Retinal pigment epithelial cell (primary cell): Measurements from ENCODE around the gene UBE2D3.

ENCODE experiments used
- DNase-seq: peaks from one replicate; pipeline ENCODE4 v3.0.0-alpha.2; 2010; ENCODE audit warnings: low read depth
- H3K4me3 ChIP-seq: 2 replicates; pipeline ENCODE4 v1.5.1; 2011; ENCODE audit warnings: mild to moderate bottlenecking, low read length, control low read depth, moderate library complexity
- TF ChIP-seq, protein P1 (sequence below): conservative IDR thresholded peaks from 2 replicates; pipeline ENCODE4 v1.5.1; 2011; ENCODE audit warnings: low read depth, low read length, control low read depth, inconsistent platforms

Gene UBE2D3

GRCh38 chr4:102862747-102863146 is 35.4 kb upstream of the UBE2D3 start:
- no peak for DNase-seq
- no peak overlapping the region for H3K4me3 ChIP-seq
- TF ChIP-seq, protein P1, sequence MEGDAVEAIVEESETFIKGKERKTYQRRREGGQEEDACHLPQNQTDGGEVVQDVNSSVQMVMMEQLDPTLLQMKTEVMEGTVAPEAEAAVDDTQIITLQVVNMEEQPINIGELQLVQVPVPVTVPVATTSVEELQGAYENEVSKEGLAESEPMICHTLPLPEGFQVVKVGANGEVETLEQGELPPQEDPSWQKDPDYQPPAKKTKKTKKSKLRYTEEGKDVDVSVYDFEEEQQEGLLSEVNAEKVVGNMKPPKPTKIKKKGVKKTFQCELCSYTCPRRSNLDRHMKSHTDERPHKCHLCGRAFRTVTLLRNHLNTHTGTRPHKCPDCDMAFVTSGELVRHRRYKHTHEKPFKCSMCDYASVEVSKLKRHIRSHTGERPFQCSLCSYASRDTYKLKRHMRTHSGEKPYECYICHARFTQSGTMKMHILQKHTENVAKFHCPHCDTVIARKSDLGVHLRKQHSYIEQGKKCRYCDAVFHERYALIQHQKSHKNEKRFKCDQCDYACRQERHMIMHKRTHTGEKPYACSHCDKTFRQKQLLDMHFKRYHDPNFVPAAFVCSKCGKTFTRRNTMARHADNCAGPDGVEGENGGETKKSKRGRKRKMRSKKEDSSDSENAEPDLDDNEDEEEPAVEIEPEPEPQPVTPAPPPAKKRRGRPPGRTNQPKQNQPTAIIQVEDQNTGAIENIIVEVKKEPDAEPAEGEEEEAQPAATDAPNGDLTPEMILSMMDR, result no peak

DNA sequence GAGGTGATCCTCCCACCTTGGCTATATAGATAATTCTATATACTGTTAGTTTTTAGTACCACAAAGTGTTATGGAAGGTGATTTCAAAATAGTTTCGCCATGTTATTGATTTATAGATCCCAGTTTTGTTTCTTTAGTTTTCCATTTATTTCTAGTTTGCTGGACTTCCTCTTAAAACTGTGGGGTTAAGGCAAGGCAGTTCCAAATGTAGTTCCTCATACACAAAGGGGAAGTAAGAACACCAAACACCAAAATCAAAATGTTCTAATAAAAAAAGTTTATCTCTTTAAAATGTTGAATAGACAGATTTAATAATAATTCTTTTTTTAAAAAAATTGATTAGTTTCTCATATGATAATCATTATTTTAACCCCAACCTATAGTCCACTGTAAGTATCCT is 34.7 kb upstream of the UBE2D3 start:
- no peak for DNase-seq
- TF ChIP-seq, protein P1, result no peak
- H3K4me3 ChIP-seq, result no peak overlapping the region

- no peak overlapping the region for H3K4me3 ChIP-seq
- DNase-seq, result no peak
- TF ChIP-seq, protein P1, result no peak
Observed at GRCh38 chr4:102860611-102861324, 33.4 kb upstream of the UBE2D3 start.

DNA sequence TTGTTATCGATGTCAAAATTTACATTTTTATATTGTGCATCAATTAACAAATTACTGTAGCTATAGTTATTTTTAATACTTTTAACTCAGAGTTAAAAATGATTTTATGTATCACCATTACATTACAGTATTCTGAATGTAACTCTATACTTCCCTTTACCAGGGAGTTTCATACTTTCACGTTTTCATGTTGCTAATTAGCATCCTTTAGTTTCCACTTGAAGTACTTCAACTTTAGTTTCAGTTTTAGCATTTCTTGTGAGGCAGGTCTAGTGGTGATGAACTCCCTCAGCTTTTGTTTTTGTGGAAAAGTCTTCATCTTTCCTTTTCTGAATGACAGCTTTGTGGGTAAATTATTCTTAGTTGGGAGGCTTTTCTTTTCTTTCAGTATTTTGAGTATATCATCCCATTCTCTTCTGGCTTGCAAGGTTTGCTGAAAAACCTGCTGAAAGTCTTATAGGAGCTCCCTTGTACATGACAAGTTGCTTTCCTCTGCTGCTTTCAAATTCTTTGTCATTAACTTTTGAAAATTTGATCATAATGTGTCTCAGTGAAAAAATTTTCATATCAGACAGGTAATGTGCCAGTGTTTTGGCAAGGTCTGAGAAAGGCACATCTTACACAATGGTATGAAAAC is 31.6 kb upstream of the UBE2D3 start:
- H3K4me3 ChIP-seq, result no peak overlapping the region
- no peak for DNase-seq
- TF ChIP-seq, protein P1, result no peak

GRCh38 chr4:102850370-102850769 is 23.0 kb upstream of the UBE2D3 start:
- no peak for DNase-seq
- TF ChIP-seq, protein P1, result no peak
- H3K4me3 ChIP-seq, result no peak overlapping the region

- H3K4me3 ChIP-seq, result no peak overlapping the region
- DNase-seq, result no peak
- TF ChIP-seq, protein P1, result no peak
Observed at GRCh38 chr4:102849579-102850104, 22.3 kb upstream of the UBE2D3 start.

GRCh38 chr4:102847687-102848086 is 20.3 kb upstream of the UBE2D3 start:
- TF ChIP-seq, protein P1, result no peak
- no peak overlapping the region for H3K4me3 ChIP-seq
- DNase-seq, result no peak
